ENCODE measurements around the gene GFER. TPM values are rescaled to one million over a fixed set of nuclear protein-coding genes. Genes with fewer than 3 reads are reported as not detected.

The GFER gene
- total and polyA plus RNA-seq, 10 of the 15 experiments (the other 5 are each of a cell fraction or from before 2014, with no cell fraction given), result 2.4 to 57.7 (median 31.3) TPM

DNA sequence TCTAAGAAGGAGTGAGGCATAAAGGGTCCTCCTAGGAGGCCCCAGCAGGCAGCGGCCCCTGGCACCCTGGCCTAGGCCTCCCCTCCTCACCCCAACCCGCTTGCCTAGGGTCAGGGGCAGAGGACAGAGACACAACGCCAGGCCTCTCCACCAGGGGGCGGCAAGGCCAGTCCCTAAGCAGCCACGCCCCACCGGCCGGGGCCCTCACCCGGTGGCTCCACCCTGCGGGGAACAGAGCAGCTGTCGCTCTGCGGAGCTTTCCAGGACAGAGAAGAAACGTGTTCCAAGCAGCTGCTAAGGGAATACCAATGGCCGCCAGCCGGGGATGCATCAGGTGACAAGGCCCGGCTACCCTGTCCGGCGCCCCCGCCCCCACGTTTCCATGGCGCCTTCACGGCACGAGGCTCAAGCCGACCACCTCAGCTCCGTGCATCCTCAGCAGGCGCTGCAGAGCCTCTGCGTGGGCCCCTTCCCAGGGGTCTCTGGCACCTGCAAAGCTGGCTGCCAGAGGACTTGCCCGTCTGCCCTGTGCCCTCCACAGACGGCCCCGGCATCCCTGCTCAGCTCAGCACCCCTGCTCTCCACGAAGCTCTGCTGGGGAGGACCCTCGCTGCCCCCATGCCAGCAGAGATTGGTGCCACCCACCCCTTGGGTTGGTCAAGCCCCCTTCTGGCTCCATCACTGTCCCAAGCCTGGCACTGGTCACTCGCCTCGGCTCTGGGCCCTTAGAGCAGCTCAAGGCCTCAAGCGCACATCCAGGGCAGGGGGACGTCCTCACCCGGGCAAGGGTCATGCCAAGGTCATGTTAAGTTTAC lies 20.0 kb downstream of the GFER start (continued):
- TF ChIP-seq, protein P1, sequence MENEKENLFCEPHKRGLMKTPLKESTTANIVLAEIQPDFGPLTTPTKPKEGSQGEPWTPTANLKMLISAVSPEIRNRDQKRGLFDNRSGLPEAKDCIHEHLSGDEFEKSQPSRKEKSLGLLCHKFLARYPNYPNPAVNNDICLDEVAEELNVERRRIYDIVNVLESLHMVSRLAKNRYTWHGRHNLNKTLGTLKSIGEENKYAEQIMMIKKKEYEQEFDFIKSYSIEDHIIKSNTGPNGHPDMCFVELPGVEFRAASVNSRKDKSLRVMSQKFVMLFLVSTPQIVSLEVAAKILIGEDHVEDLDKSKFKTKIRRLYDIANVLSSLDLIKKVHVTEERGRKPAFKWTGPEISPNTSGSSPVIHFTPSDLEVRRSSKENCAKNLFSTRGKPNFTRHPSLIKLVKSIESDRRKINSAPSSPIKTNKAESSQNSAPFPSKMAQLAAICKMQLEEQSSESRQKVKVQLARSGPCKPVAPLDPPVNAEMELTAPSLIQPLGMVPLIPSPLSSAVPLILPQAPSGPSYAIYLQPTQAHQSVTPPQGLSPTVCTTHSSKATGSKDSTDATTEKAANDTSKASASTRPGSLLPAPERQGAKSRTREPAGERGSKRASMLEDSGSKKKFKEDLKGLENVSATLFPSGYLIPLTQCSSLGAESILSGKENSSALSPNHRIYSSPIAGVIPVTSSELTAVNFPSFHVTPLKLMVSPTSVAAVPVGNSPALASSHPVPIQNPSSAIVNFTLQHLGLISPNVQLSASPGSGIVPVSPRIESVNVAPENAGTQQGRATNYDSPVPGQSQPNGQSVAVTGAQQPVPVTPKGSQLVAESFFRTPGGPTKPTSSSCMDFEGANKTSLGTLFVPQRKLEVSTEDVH (IDR thresholded peaks at IDR 0.05; ENCODE audit: low read depth, partially characterized antibody), result no peak
- TF ChIP-seq FOS (IDR thresholded peaks at IDR 0.05; ENCODE audit: borderline replicate concordance, extremely low read depth, insufficient read length), result no peak
- TF ChIP-seq, protein P2, sequence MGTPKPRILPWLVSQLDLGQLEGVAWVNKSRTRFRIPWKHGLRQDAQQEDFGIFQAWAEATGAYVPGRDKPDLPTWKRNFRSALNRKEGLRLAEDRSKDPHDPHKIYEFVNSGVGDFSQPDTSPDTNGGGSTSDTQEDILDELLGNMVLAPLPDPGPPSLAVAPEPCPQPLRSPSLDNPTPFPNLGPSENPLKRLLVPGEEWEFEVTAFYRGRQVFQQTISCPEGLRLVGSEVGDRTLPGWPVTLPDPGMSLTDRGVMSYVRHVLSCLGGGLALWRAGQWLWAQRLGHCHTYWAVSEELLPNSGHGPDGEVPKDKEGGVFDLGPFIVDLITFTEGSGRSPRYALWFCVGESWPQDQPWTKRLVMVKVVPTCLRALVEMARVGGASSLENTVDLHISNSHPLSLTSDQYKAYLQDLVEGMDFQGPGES (IDR thresholded peaks at IDR 0.05), result no peak
- TF ChIP-seq NBN (IDR thresholded peaks at IDR 0.05), result 0 out of 2 replicates have a peak, but pooled peaks have one; percentile 34
- TF ChIP-seq JUND (IDR thresholded peaks at IDR 0.05; ENCODE audit: low read depth, low read length), result no peak
- no peak for TF ChIP-seq BMI1 (IDR thresholded peaks at IDR 0.05; ENCODE audit: borderline replicate concordance)
- no peak for TF ChIP-seq STAT1 (conservative IDR thresholded peaks at IDR 0.05)
- TF ChIP-seq, protein P3, sequence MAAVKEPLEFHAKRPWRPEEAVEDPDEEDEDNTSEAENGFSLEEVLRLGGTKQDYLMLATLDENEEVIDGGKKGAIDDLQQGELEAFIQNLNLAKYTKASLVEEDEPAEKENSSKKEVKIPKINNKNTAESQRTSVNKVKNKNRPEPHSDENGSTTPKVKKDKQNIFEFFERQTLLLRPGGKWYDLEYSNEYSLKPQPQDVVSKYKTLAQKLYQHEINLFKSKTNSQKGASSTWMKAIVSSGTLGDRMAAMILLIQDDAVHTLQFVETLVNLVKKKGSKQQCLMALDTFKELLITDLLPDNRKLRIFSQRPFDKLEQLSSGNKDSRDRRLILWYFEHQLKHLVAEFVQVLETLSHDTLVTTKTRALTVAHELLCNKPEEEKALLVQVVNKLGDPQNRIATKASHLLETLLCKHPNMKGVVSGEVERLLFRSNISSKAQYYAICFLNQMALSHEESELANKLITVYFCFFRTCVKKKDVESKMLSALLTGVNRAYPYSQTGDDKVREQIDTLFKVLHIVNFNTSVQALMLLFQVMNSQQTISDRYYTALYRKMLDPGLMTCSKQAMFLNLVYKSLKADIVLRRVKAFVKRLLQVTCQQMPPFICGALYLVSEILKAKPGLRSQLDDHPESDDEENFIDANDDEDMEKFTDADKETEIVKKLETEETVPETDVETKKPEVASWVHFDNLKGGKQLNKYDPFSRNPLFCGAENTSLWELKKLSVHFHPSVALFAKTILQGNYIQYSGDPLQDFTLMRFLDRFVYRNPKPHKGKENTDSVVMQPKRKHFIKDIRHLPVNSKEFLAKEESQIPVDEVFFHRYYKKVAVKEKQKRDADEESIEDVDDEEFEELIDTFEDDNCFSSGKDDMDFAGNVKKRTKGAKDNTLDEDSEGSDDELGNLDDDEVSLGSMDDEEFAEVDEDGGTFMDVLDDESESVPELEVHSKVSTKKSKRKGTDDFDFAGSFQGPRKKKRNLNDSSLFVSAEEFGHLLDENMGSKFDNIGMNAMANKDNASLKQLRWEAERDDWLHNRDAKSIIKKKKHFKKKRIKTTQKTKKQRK (IDR thresholded peaks at IDR 0.05; ENCODE audit: low read depth, low read length), result no peak
- TF ChIP-seq CBFB (IDR thresholded peaks at IDR 0.05; ENCODE audit: low read depth), result no peak
- TF ChIP-seq ZNF207 (IDR thresholded peaks at IDR 0.05; ENCODE audit: borderline replicate concordance), result no peak; the same call in 1 of the 2 replicates
- no peak for TF ChIP-seq KLF5 (IDR thresholded peaks at IDR 0.05; ENCODE audit: partially characterized antibody)
- TF ChIP-seq TCF12 (IDR thresholded peaks at IDR 0.05; ENCODE audit: low read depth, low read length), result peak; percentile 65; the same call in 1 of the 2 replicates
- no peak for TF ChIP-seq MYB (IDR thresholded peaks at IDR 0.05; ENCODE audit: borderline replicate concordance, low read depth, low read length)
- TF ChIP-seq, protein P4, sequence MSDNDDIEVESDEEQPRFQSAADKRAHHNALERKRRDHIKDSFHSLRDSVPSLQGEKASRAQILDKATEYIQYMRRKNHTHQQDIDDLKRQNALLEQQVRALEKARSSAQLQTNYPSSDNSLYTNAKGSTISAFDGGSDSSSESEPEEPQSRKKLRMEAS (IDR thresholded peaks at IDR 0.05; ENCODE audit: low read depth, low read length), result no peak
- TF ChIP-seq NR2C1 (IDR thresholded peaks at IDR 0.05), result 0 out of 2 replicates have a peak, but pooled peaks have one; percentile 15
- 0 out of 2 replicates have a peak, but pooled peaks have one; percentile 32 for TF ChIP-seq SIN3A (IDR thresholded peaks at IDR 0.05; ENCODE audit: low read depth, low read length)
- TF ChIP-seq POLR2AphosphoS2 (IDR thresholded peaks at IDR 0.05; ENCODE audit: low read depth, low read length), result no peak
- TF ChIP-seq MTA2 (IDR thresholded peaks at IDR 0.05; ENCODE audit: low read depth), result no peak
- no peak for TF ChIP-seq ZZZ3 (IDR thresholded peaks at IDR 0.05; ENCODE audit: control insufficient read depth, insufficient read length, low read depth)
- TF ChIP-seq ZNF274 (IDR thresholded peaks at IDR 0.05; ENCODE audit: insufficient read depth, insufficient read length), result no peak
- 0 out of 2 replicates have a peak, but pooled peaks have one; percentile 18 for TF ChIP-seq LARP7 (IDR thresholded peaks at IDR 0.05)
